ENCODE results near the gene ZSCAN12. TPM values are rescaled to one million over a fixed set of nuclear protein-coding genes. Genes with fewer than 3 reads are reported as not detected.
A peak's percentile ranks its signal among the peaks of the same experiment; 100 is the strongest.

Gene ZSCAN12
- total RNA-seq, 1 donor from 2014 or later: 5.7 TPM

DNA sequence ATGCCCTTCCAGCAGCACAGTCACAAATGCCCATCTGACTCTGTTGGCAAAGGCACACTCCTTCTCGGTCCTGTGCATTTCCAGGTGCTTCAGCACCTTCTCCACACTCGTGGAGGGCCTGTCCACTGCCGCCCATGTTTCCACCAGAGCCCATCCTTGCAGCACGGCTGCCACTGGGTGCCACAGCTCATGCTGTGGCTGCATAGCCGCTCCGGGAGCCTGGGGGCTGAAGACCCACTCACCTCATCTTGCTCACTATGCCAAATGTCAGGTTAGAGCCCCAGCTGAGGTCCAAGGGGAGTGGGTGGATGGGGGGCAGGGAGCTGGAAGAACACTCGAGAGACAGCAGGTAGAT, 42.9 kb downstream of the ZSCAN12 start:
- H3K4me1 ChIP-seq (ENCODE audit: control insufficient read depth in 3 of 3, insufficient read depth in 3 of 3, low read length in 3 of 3): peaks cover 17 to 39% (median 32%) of the 10 kb centered on the region in 3 donors
- peak overlapping the region; percentile 80 to 94 (median 90) for H3K9ac ChIP-seq (ENCODE audit: low read depth in 1 of 3, low read length in 3 of 3)
- H3K4me3 ChIP-seq (ENCODE audit: low read length in 3 of 3): peak overlapping the region; percentile 80 to 98 (median 98)
- H3K27ac ChIP-seq (ENCODE audit: low read depth, low read length): peak overlapping the region; percentile 83
- no peaks in the 10 kb centered on the region for H3K9me3 ChIP-seq (ENCODE audit: control insufficient read depth in 3 of 3, low read length in 3 of 3)
- H3K36me3 ChIP-seq (ENCODE audit: control insufficient read depth in 3 of 3, insufficient read depth in 3 of 3, low read length in 3 of 3): peaks cover 0 to 8% (median 6%) of the 10 kb centered on the region in 3 donors
- no peaks in the 10 kb centered on the region for H3K27me3 ChIP-seq (ENCODE audit: control insufficient read depth in 3 of 3, insufficient read depth in 3 of 3, low read length in 3 of 3)

DNA sequence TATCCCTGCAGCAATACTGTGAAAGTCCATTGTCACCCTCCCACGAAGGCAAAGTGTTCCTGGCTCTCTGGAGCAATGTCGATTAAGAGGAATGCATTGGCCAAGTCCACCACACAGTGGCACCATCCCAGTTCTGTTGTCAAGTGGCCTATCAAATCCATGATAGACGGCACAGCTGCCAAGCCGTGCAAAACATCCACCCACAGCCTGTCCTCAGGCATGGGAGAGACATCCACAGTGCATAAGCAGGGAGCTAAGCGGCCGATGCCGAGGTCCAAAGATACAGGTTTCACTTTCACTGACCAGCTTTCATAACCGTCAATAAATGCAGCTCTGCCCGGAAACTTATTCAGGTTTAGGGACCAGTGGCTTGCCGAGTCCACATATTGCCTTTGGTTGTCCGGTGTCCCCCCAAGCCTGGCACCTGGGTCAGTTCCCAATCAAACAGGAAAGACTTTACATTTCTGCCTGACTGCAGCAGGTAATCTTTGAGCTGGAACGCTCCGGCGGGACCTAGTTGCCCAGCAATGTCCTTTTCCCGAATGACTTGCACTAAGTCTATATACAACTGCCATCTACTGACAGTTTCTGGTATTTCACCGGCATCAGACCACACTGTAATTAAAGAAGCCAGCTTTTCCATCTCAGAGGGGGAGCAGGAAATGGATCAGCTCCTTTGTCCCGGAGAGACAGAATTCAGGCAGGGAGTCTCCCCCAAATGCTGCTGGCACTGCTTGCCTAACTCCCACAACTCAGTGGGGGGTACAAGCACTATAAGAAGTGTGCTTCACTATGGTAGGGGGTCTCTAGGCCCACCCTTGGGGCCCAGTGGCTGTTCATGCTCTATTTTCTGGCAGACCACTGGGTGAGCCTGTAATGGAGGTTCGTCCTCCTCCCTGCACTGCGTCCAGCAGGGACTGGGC, 43.5 kb downstream of the ZSCAN12 start:
- H3K27ac ChIP-seq (ENCODE audit: low read depth, low read length): peak overlapping the region; percentile 83
- H3K27me3 ChIP-seq (ENCODE audit: control insufficient read depth in 3 of 3, insufficient read depth in 3 of 3, low read length in 3 of 3): no peaks in the 10 kb centered on the region
- H3K9ac ChIP-seq (ENCODE audit: low read depth in 1 of 3, low read length in 3 of 3): peak overlapping the region; percentile 80 to 94 (median 90)
- H3K9me3 ChIP-seq (ENCODE audit: control insufficient read depth in 3 of 3, low read length in 3 of 3): no peaks in the 10 kb centered on the region
- peaks cover 20 to 41% (median 35%) of the 10 kb centered on the region in 3 donors for H3K4me1 ChIP-seq (ENCODE audit: control insufficient read depth in 3 of 3, insufficient read depth in 3 of 3, low read length in 3 of 3)
- H3K36me3 ChIP-seq (ENCODE audit: control insufficient read depth in 3 of 3, insufficient read depth in 3 of 3, low read length in 3 of 3): peaks cover 0 to 6% (median 4%) of the 10 kb centered on the region in 3 donors
- H3K4me3 ChIP-seq (ENCODE audit: low read length in 3 of 3): peak overlapping the region; percentile 80 to 98 (median 98)

DNA sequence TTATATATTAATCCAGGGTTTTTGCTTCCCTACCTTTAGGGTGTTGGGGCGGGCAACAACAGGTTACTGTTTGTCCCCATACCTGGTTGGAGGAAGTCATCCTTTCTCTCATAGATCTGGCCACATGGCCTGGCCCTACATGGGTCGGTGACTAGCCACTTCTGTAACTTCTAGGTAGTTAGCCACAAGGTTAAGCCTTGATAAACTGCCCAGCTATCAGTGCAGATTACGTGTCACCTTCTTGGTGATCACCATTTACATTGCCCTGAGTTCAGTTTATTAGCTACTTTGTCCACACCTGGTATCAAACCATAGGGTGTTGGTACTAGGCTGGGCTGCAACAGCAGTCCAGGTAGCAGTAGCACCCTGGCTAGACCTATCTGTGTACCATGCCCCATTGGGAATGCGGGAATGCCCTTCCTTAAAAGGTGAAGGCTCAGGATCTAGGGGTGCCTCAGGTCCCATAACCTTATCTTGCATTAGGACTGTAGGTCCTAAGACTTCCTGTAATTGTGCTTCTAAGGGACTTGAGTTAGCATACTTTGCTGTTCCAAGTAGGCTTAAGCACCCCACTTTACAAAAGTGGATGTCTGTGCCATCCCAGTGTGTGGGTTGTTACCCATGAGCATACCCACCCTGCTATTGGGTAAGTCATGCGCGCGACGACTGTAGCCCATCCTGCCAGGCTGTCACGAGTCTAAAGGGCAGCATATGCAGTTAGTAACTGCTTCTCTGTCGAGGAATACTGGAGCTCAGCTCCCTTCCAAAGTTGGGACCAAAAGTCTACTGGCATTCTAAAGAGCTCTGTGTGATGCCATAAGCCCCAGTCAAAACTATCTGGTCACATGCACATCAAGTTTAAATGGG, 44.6 kb downstream of the ZSCAN12 start:
- Histone ChIP-seq H3K27ac (ENCODE audit: low read depth, low read length) (peak overlapping the region; percentile 83), H3K36me3 (ENCODE audit: control insufficient read depth in 3 of 3, insufficient read depth in 3 of 3, low read length in 3 of 3) (peaks cover 0 to 4% (median 0%) of the 10 kb centered on the region in 3 donors), H3K9ac (ENCODE audit: low read depth in 1 of 3, low read length in 3 of 3) (peak overlapping the region; percentile 80 to 94 (median 90)), H3K4me1 (ENCODE audit: control insufficient read depth in 3 of 3, insufficient read depth in 3 of 3, low read length in 3 of 3) (peaks cover 28 to 50% (median 38%) of the 10 kb centered on the region in 3 donors), H3K27me3 (ENCODE audit: control insufficient read depth in 3 of 3, insufficient read depth in 3 of 3, low read length in 3 of 3) (no peaks in the 10 kb centered on the region), H3K4me3 (ENCODE audit: low read length in 3 of 3) (peak overlapping the region; percentile 80 to 98 (median 98)), H3K9me3 (ENCODE audit: control insufficient read depth in 3 of 3, low read length in 3 of 3) (no peaks in the 10 kb centered on the region)

DNA sequence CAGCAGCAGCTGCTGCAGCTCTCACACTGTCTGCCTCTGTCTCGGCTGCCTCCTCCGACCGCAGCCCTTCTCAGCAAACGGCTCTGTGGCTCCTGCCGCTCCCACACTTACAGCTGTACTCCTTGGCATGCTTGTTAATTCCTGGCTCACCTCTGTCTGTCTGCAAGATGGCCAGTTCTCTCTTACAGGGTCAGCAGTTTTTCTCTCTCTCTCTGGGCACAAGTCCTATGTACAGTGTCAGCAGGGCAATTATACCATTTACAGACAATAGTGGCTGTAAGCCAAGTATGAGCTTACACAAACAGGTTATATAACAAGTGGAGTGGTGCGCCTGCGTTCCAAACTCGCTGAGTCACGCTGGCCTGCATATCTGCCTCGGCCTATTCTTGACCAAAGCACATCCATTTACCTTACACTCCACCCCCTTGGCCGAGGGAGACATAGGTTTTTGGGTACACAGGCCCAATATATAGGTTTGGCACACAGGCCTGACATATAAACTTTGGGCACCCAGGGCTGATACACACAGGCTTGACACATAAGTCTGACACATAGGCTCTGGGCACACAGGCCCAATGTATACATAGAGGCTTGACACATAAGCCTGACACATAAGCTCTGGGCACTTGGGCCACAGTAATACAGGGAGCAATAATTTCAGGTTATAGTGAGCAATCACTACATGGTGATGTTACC, 45.4 kb downstream of the ZSCAN12 start:
- Histone ChIP-seq H3K27ac (ENCODE audit: low read depth, low read length) (peak overlapping the region; percentile 83), H3K27me3 (ENCODE audit: control insufficient read depth in 3 of 3, insufficient read depth in 3 of 3, low read length in 3 of 3) (no peaks in the 10 kb centered on the region), H3K9me3 (ENCODE audit: control insufficient read depth in 3 of 3, low read length in 3 of 3) (no peaks in the 10 kb centered on the region), H3K36me3 (ENCODE audit: control insufficient read depth in 3 of 3, insufficient read depth in 3 of 3, low read length in 3 of 3) (no peaks in the 10 kb centered on the region), H3K9ac (ENCODE audit: low read depth in 1 of 3, low read length in 3 of 3) (peak overlapping the region; percentile 45 to 94 (median 62)), H3K4me1 (ENCODE audit: control insufficient read depth in 3 of 3, insufficient read depth in 3 of 3, low read length in 3 of 3) (peaks cover 28 to 51% (median 38%) of the 10 kb centered on the region in 3 donors), H3K4me3 (ENCODE audit: low read length in 3 of 3) (peak overlapping the region; percentile 60 to 65 (median 60))

DNA sequence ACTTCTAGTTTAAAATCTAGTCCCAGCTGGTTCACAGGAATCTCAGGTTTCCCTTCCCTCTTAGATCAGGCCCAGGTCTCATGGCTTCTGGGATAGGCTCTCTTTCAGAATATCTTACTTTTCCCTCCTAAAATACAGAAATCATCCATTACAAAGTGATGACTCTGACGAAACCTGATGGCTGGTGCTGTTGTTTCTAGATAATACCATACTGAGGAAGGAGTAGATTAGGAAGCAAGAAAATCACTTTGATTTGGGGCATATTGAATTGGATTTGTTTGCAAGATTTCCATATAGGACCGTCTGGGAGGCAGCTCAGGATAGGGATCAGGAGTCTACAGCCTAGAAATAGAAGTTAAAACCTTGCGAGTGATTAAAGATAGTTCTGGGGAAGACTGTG, 46.2 kb downstream of the ZSCAN12 start:
- Histone ChIP-seq H3K9ac (ENCODE audit: low read depth in 1 of 3, low read length in 3 of 3) (peak overlapping the region; percentile 45 to 72 (median 62)), H3K4me1 (ENCODE audit: control insufficient read depth in 3 of 3, insufficient read depth in 3 of 3, low read length in 3 of 3) (peaks cover 28 to 51% (median 38%) of the 10 kb centered on the region in 3 donors), H3K27ac (ENCODE audit: low read depth, low read length) (peak overlapping the region; percentile 83), H3K36me3 (ENCODE audit: control insufficient read depth in 3 of 3, insufficient read depth in 3 of 3, low read length in 3 of 3) (no peaks in the 10 kb centered on the region), H3K27me3 (ENCODE audit: control insufficient read depth in 3 of 3, insufficient read depth in 3 of 3, low read length in 3 of 3) (no peaks in the 10 kb centered on the region), H3K9me3 (ENCODE audit: control insufficient read depth in 3 of 3, low read length in 3 of 3) (no peaks in the 10 kb centered on the region), H3K4me3 (ENCODE audit: low read length in 3 of 3) (peak overlapping the region; percentile 60 to 65 (median 60))

DNA sequence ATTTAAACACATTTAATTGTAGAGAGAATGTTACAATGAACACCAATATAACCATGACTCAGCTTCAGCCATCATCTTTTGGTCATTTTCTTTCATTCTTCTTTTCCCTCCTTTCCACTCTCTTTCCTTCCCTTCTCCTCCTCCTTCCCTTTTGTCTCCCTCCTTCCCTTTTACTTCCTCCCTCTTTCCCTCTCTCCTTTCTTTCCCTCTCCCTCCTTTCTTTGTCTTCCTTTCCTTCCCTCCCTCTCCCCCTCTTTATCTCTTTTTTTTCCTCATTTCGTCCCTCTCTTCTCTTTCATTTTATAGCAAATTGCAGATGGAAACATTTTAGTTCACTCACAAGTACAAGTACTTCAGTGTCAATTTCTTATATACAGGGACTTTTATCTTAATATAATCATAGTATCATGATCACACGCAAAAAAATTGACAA, 48.0 kb downstream of the ZSCAN12 start:
- Histone ChIP-seq H3K9me3 (ENCODE audit: control insufficient read depth in 3 of 3, low read length in 3 of 3) (no peaks in the 10 kb centered on the region), H3K4me1 (ENCODE audit: control insufficient read depth in 3 of 3, insufficient read depth in 3 of 3, low read length in 3 of 3) (peaks cover 26 to 43% (median 33%) of the 10 kb centered on the region in 3 donors), H3K9ac (ENCODE audit: low read depth in 1 of 3, low read length in 3 of 3) (no peak overlapping the region), H3K4me3 (ENCODE audit: low read length in 3 of 3) (no peak overlapping the region), H3K27me3 (ENCODE audit: control insufficient read depth in 3 of 3, insufficient read depth in 3 of 3, low read length in 3 of 3) (no peaks in the 10 kb centered on the region), H3K27ac (ENCODE audit: low read depth, low read length) (no peak overlapping the region), H3K36me3 (ENCODE audit: control insufficient read depth in 3 of 3, insufficient read depth in 3 of 3, low read length in 3 of 3) (no peaks in the 10 kb centered on the region)

DNA sequence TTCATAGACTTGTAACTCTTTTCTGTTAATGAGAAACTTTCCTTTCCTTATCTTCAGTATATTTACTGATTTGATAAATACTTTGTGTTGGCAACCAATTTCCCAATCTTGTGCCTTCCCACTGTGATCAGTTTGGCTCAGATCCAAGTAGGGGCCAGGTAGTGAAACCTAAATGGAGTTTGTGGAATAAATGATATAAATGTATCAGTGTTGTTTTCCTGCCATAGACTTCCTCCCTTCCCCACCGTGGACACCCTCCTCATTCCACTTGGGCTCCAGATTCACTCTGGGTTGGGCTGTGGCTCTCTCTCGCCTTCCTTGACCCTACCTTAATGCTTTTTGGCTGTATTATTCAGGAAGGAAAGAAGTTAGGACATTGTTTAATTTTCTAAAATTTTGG, 48.5 kb downstream of the ZSCAN12 start:
- Histone ChIP-seq H3K36me3 (ENCODE audit: control insufficient read depth in 3 of 3, insufficient read depth in 3 of 3, low read length in 3 of 3) (no peaks in the 10 kb centered on the region), H3K9ac (ENCODE audit: low read depth in 1 of 3, low read length in 3 of 3) (peak overlapping the region in 1 of 3 donors; percentile 34), H3K27ac (ENCODE audit: low read depth, low read length) (no peak overlapping the region), H3K9me3 (ENCODE audit: control insufficient read depth in 3 of 3, low read length in 3 of 3) (no peaks in the 10 kb centered on the region), H3K27me3 (ENCODE audit: control insufficient read depth in 3 of 3, insufficient read depth in 3 of 3, low read length in 3 of 3) (no peaks in the 10 kb centered on the region), H3K4me1 (ENCODE audit: control insufficient read depth in 3 of 3, insufficient read depth in 3 of 3, low read length in 3 of 3) (peaks cover 23 to 39% (median 29%) of the 10 kb centered on the region in 3 donors), H3K4me3 (ENCODE audit: low read length in 3 of 3) (peak overlapping the region in 2 of 3 donors; percentile 94 to 95)

DNA sequence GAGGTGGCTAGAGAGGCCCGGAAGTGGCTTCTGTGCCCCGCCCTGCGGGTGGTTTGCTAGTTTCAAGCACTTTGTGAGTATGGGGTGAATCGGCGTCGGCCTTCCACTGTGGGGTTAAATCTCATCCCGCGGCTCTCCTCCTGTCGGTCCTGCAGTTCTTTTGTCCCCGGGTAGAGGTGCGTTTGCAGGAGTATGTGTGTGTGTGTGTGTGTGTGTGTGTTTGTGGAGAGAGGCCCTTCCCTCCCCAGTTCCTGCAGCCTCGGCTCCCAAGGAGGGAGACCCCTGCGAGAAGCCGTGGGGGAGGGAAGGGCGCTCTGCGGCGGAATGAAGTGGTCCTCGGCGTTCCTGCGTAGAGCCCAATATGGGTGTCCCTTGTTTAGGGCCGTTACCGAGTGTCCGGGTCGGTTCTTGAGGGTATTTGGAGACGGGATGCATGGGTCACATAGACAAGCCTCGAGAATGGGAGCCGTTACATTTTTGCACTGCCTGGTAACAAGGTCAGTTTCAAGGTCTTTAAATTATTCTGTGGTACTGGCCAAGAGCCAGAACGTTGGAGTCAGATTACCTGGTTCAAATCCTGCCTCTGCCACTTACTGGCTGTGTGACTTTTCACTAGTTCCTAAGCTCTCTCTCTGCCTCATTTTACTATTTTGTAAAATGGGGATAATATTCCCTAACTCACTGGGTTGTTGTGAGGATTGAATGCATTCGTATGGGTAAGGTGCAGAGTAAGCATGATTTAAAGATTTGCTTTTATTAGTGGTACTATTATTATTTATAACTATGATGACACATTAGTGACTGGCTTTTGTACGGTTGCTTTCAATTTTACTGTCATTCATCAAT, 49.4 kb downstream of the ZSCAN12 start, which contains the start of gene ZKSCAN3:
Gene ZKSCAN3 (plus strand): TSS at position 56 of the 846 bp plus-strand sequence. CDS start 9,640 bp downstream, outside the sequence.
- Histone ChIP-seq H3K9me3 (ENCODE audit: control insufficient read depth in 3 of 3, low read length in 3 of 3) (no peaks in the 10 kb centered on the region), H3K9ac (ENCODE audit: low read depth in 1 of 3, low read length in 3 of 3) (peak within 1 kb of the TSS; percentile 84 to 92 (median 89)), H3K4me3 (ENCODE audit: low read length in 3 of 3) (peak within 1 kb of the TSS; percentile 93 to 95 (median 94)), H3K36me3 (ENCODE audit: control insufficient read depth in 3 of 3, insufficient read depth in 3 of 3, low read length in 3 of 3) (no peaks in the 10 kb centered on the region), H3K27me3 (ENCODE audit: control insufficient read depth in 3 of 3, insufficient read depth in 3 of 3, low read length in 3 of 3) (no peaks in the 10 kb centered on the region), H3K4me1 (ENCODE audit: control insufficient read depth in 3 of 3, insufficient read depth in 3 of 3, low read length in 3 of 3) (peaks cover 18 to 31% (median 20%) of the 10 kb centered on the region in 3 donors), H3K27ac (ENCODE audit: low read depth, low read length) (peak within 1 kb of the TSS; percentile 61)
